GM23338 (cell line): ENCODE measurements around the gene LHB.
A peak's percentile ranks its signal among the peaks of the same experiment; 100 is the strongest.

Experiments used
- CREB1 ChIP-seq: fragments of 250-450 bp; sonication (Bioruptor Pico); IDR thresholded peaks from 2 replicates; pipeline ENCODE4 v1.5.0; 2020; ENCODE audit warnings: low read depth, mild to moderate bottlenecking, moderate library complexity
- EZH2 ChIP-seq: fragments of 200-600 bp; sonication (generic); IDR thresholded peaks from one replicate; pipeline ENCODE4 v1.8.0; 2017; ENCODE audit warnings: antibody characterized with exemption, mild to moderate bottlenecking, low read depth; ENCODE audit not compliant: unreplicated experiment
- EZH2phosphoT487 ChIP-seq: fragments of 200-600 bp; sonication (generic); IDR thresholded peaks from one replicate; pipeline ENCODE4 v1.8.1; 2018; ENCODE audit warnings: antibody characterized with exemption; ENCODE audit not compliant: unreplicated experiment
- JUNB ChIP-seq: IDR thresholded peaks from one replicate; pipeline ENCODE4 v1.6.1; 2016; ENCODE audit warnings: antibody characterized with exemption; ENCODE audit not compliant: unreplicated experiment
- NANOG ChIP-seq: IDR thresholded peaks from 2 replicates; pipeline ENCODE4 v1.6.1; 2016; ENCODE audit warnings: antibody characterized with exemption, borderline replicate concordance
- POLR2AphosphoS5 ChIP-seq: IDR thresholded peaks from 2 replicates; pipeline ENCODE4 v1.6.1; 2016; ENCODE audit warnings: antibody characterized with exemption, low read depth
- STAT1 ChIP-seq: IDR thresholded peaks from one replicate; pipeline ENCODE4 v1.6.1; 2016; ENCODE audit warnings: antibody characterized with exemption; ENCODE audit not compliant: unreplicated experiment
- ZNF114 ChIP-seq: fragments of 250-450 bp; sonication (Bioruptor Pico); IDR thresholded peaks from 2 replicates; pipeline ENCODE4 v1.5.0; 2020; ENCODE audit warnings: mild to moderate bottlenecking, moderate library complexity
- TF ChIP-seq, protein P1 (sequence below), 2 experiments: fragments of 200-600 bp in 1 of 2; sonication (generic) in 1 of 2; conservative IDR thresholded peaks; 2 replicates each; pipeline versions ENCODE4 v1.5.1 to v1.6.1; 2016 to 2017; ENCODE audit warnings: antibody characterized with exemption in 2 of 2, low read depth in 2 of 2, mild to moderate bottlenecking in 2 of 2, moderate library complexity in 1 of 2
- TF ChIP-seq, protein P2 (sequence below): IDR thresholded peaks from one replicate; pipeline ENCODE4 v1.6.1; 2018; ENCODE audit warnings: antibody characterized with exemption; ENCODE audit not compliant: unreplicated experiment
- TF ChIP-seq, protein P3 (sequence below): fragments of 250-450 bp; sonication (Bioruptor Pico); IDR thresholded peaks from 2 replicates; pipeline ENCODE4 v1.5.0; 2020; ENCODE audit warnings: mild to moderate bottlenecking, moderate library complexity

DNA sequence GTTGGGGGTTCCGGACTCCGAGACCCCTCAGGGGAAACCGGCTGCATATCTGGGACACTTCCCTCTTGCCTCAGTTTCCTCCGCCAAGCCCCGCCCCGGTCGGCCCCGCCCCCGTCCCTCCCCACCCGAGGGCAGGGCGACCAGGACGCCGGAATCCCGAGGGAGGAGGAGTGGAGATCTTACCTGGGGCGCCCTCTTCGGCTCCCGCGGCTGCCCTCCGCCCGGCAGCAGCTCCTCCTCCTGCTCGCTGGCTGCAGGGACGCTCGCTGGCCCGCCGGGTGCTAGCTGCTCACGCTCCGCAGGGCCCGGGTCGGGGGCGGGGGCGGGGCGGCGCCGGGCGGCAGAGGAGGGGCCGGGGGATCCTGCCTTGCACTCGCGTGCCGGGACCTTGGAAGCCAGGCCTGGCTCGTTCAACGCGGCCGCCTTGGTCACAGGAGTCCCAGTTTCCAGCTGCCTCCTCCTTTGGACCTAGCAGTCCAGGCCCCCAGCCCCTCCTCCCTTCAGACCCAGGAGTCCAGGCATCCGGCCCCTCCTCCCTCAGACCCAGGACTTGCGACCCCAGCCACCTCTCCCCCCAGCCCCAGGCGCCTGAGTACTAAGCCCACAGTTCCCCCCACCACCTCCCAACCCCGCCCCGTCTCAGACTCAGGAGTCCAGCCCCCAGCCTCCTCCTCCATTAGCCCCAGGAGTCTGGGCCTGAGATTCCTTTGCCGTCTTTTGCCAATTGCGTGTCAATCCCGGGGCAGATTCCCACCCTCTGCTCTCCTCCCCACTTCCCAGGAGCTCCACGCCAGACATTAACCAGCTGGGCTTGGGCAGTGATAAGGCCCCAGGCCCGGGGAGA lies 48.1 kb upstream of the LHB start, which contains the start of gene NTF4:
- TF ChIP-seq, protein P1, sequence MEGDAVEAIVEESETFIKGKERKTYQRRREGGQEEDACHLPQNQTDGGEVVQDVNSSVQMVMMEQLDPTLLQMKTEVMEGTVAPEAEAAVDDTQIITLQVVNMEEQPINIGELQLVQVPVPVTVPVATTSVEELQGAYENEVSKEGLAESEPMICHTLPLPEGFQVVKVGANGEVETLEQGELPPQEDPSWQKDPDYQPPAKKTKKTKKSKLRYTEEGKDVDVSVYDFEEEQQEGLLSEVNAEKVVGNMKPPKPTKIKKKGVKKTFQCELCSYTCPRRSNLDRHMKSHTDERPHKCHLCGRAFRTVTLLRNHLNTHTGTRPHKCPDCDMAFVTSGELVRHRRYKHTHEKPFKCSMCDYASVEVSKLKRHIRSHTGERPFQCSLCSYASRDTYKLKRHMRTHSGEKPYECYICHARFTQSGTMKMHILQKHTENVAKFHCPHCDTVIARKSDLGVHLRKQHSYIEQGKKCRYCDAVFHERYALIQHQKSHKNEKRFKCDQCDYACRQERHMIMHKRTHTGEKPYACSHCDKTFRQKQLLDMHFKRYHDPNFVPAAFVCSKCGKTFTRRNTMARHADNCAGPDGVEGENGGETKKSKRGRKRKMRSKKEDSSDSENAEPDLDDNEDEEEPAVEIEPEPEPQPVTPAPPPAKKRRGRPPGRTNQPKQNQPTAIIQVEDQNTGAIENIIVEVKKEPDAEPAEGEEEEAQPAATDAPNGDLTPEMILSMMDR (conservative IDR thresholded peaks at IDR 0.05; ENCODE audit: low read depth in 2 of 2): no peak; a peak in 1 of 4 replicates
- TF ChIP-seq POLR2AphosphoS5 (0 out of 2 replicates have a peak, but pooled peaks have one; percentile 26), EZH2 (no peak), JUNB (no peak), CREB1 (CRISPR knock-in tag) (no peak), EZH2phosphoT487 (no peak), NANOG (no peak), ZNF114 (CRISPR knock-in tag) (no peak), STAT1 (no peak)
- TF ChIP-seq, protein P2, sequence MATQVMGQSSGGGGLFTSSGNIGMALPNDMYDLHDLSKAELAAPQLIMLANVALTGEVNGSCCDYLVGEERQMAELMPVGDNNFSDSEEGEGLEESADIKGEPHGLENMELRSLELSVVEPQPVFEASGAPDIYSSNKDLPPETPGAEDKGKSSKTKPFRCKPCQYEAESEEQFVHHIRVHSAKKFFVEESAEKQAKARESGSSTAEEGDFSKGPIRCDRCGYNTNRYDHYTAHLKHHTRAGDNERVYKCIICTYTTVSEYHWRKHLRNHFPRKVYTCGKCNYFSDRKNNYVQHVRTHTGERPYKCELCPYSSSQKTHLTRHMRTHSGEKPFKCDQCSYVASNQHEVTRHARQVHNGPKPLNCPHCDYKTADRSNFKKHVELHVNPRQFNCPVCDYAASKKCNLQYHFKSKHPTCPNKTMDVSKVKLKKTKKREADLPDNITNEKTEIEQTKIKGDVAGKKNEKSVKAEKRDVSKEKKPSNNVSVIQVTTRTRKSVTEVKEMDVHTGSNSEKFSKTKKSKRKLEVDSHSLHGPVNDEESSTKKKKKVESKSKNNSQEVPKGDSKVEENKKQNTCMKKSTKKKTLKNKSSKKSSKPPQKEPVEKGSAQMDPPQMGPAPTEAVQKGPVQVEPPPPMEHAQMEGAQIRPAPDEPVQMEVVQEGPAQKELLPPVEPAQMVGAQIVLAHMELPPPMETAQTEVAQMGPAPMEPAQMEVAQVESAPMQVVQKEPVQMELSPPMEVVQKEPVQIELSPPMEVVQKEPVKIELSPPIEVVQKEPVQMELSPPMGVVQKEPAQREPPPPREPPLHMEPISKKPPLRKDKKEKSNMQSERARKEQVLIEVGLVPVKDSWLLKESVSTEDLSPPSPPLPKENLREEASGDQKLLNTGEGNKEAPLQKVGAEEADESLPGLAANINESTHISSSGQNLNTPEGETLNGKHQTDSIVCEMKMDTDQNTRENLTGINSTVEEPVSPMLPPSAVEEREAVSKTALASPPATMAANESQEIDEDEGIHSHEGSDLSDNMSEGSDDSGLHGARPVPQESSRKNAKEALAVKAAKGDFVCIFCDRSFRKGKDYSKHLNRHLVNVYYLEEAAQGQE: no peak
- TF ChIP-seq, protein P3, sequence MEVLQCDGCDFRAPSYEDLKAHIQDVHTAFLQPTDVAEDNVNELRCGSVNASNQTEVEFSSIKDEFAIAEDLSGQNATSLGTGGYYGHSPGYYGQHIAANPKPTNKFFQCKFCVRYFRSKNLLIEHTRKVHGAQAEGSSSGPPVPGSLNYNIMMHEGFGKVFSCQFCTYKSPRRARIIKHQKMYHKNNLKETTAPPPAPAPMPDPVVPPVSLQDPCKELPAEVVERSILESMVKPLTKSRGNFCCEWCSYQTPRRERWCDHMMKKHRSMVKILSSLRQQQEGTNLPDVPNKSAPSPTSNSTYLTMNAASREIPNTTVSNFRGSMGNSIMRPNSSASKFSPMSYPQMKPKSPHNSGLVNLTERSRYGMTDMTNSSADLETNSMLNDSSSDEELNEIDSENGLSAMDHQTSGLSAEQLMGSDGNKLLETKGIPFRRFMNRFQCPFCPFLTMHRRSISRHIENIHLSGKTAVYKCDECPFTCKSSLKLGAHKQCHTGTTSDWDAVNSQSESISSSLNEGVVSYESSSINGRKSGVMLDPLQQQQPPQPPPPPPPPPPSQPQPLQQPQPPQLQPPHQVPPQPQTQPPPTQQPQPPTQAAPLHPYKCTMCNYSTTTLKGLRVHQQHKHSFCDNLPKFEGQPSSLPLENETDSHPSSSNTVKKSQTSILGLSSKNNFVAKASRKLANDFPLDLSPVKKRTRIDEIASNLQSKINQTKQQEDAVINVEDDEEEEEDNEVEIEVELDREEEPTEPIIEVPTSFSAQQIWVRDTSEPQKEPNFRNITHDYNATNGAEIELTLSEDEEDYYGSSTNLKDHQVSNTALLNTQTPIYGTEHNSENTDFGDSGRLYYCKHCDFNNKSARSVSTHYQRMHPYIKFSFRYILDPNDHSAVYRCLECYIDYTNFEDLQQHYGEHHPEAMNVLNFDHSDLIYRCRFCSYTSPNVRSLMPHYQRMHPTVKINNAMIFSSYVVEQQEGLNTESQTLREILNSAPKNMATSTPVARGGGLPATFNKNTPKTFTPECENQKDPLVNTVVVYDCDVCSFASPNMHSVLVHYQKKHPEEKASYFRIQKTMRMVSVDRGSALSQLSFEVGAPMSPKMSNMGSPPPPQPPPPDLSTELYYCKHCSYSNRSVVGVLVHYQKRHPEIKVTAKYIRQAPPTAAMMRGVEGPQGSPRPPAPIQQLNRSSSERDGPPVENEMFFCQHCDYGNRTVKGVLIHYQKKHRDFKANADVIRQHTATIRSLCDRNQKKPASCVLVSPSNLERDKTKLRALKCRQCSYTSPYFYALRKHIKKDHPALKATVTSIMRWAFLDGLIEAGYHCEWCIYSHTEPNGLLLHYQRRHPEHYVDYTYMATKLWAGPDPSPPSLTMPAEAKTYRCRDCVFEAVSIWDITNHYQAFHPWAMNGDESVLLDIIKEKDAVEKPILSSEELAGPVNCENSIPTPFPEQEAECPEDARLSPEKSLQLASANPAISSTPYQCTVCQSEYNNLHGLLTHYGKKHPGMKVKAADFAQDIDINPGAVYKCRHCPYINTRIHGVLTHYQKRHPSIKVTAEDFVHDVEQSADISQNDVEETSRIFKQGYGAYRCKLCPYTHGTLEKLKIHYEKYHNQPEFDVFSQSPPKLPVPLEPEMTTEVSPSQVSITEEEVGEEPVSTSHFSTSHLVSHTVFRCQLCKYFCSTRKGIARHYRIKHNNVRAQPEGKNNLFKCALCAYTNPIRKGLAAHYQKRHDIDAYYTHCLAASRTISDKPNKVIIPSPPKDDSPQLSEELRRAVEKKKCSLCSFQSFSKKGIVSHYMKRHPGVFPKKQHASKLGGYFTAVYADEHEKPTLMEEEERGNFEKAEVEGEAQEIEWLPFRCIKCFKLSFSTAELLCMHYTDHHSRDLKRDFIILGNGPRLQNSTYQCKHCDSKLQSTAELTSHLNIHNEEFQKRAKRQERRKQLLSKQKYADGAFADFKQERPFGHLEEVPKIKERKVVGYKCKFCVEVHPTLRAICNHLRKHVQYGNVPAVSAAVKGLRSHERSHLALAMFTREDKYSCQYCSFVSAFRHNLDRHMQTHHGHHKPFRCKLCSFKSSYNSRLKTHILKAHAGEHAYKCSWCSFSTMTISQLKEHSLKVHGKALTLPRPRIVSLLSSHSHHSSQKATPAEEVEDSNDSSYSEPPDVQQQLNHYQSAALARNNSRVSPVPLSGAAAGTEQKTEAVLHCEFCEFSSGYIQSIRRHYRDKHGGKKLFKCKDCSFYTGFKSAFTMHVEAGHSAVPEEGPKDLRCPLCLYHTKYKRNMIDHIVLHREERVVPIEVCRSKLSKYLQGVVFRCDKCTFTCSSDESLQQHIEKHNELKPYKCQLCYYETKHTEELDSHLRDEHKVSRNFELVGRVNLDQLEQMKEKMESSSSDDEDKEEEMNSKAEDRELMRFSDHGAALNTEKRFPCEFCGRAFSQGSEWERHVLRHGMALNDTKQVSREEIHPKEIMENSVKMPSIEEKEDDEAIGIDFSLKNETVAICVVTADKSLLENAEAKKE (CRISPR knock-in tag): no peak
